Measurements from ENCODE around the gene EWSR1. TPM values are rescaled to one million over a fixed set of nuclear protein-coding genes. Genes with fewer than 3 reads are reported as not detected.

EWSR1 gene
- total and polyA plus RNA-seq, 9 donors, result 111 to 207 (median 177) TPM

GRCh38 chr22:29345932-29346331, 77.9 kb downstream of the EWSR1 start:
- Histone ChIP-seq H3K4me1 (ENCODE audit: control insufficient read depth, insufficient read depth, low read length) (peaks cover 42% of the 10 kb centered on the region), H3K4me3 (ENCODE audit: low read length) (no peak overlapping the region), H3K9me3 (replicated peaks; ENCODE audit: control insufficient read depth, low read depth, low read length) (no peaks in the 10 kb centered on the region), H3K36me3 (ENCODE audit: control insufficient read depth, insufficient read depth, low read length) (peaks cover 71% of the 10 kb centered on the region), H3K27ac (ENCODE audit: low read length) (no peak overlapping the region), H3K27me3 (ENCODE audit: control insufficient read depth, insufficient read depth, low read length) (no peaks in the 10 kb centered on the region)
- DNase-seq, result peak; percentile 59

- peak; percentile 62 for DNase-seq
- Histone ChIP-seq H3K9me3 (replicated peaks; ENCODE audit: control insufficient read depth, low read depth, low read length) (no peaks in the 10 kb centered on the region), H3K4me1 (ENCODE audit: control insufficient read depth, insufficient read depth, low read length) (peaks cover 42% of the 10 kb centered on the region), H3K27ac (ENCODE audit: low read length) (peak overlapping the region; percentile 55), H3K27me3 (ENCODE audit: control insufficient read depth, insufficient read depth, low read length) (no peaks in the 10 kb centered on the region), H3K36me3 (ENCODE audit: control insufficient read depth, insufficient read depth, low read length) (peaks cover 71% of the 10 kb centered on the region), H3K4me3 (ENCODE audit: low read length) (no peak overlapping the region)
- WGBS (ENCODE audit: insufficient coverage), result no CpG with 5 or more reads among the region's 4 CpGs
Observed at GRCh38 chr22:29346659-29347058, 78.6 kb downstream of the EWSR1 start.

- Histone ChIP-seq H3K36me3 (ENCODE audit: control insufficient read depth, insufficient read depth, low read length) (peaks cover 74% of the 10 kb centered on the region), H3K27me3 (ENCODE audit: control insufficient read depth, insufficient read depth, low read length) (no peaks in the 10 kb centered on the region), H3K27ac (ENCODE audit: low read length) (no peak overlapping the region), H3K9me3 (replicated peaks; ENCODE audit: control insufficient read depth, low read depth, low read length) (no peaks in the 10 kb centered on the region), H3K4me3 (ENCODE audit: low read length) (no peak overlapping the region), H3K4me1 (ENCODE audit: control insufficient read depth, insufficient read depth, low read length) (peaks cover 37% of the 10 kb centered on the region)
- no peak for DNase-seq
- WGBS (ENCODE audit: insufficient coverage), result 83% methylated on average over 2 of the region's 2 CpGs
Observed at GRCh38 chr22:29348041-29348440, 80.0 kb downstream of the EWSR1 start.

GRCh38 chr22:29348956-29349355, 80.9 kb downstream of the EWSR1 start:
- Histone ChIP-seq H3K27ac (ENCODE audit: low read length) (no peak overlapping the region), H3K4me3 (ENCODE audit: low read length) (no peak overlapping the region), H3K36me3 (ENCODE audit: control insufficient read depth, insufficient read depth, low read length) (peaks cover 82% of the 10 kb centered on the region), H3K9me3 (replicated peaks; ENCODE audit: control insufficient read depth, low read depth, low read length) (no peaks in the 10 kb centered on the region), H3K4me1 (ENCODE audit: control insufficient read depth, insufficient read depth, low read length) (peaks cover 37% of the 10 kb centered on the region), H3K27me3 (ENCODE audit: control insufficient read depth, insufficient read depth, low read length) (no peaks in the 10 kb centered on the region)
- WGBS (ENCODE audit: insufficient coverage), result 90% methylated on average over 6 of the region's 18 CpGs
- DNase-seq, result no peak

Other genes with a start within 250 kb of the EWSR1 start
- 2.1 TPM for gene C22orf31, start 206.4 kb upstream of the EWSR1 start, total RNA-seq
- gene C22orf31, start 206.4 kb upstream of the EWSR1 start, polyA plus RNA-seq (ENCODE audit: insufficient read depth in 1 of 8, insufficient read length in 8 of 8, low replicate concordance in 1 of 8), result 1 to 10 TPM; 1.1 to 3.0 (median 1.8) TPM
- gene KREMEN1, start 195.2 kb upstream of the EWSR1 start, total RNA-seq, result 44.9 TPM
- 10 to 100 TPM; 61.2 to 96.6 (median 86.9) TPM for gene KREMEN1, start 195.2 kb upstream of the EWSR1 start, polyA plus RNA-seq (ENCODE audit: insufficient read depth in 1 of 8, insufficient read length in 8 of 8, low replicate concordance in 1 of 8)
- gene EMID1, start 62.4 kb upstream of the EWSR1 start, total RNA-seq, result 5.7 TPM
- gene EMID1, start 62.4 kb upstream of the EWSR1 start, polyA plus RNA-seq (ENCODE audit: insufficient read depth in 1 of 8, insufficient read length in 8 of 8, low replicate concordance in 1 of 8), result 10 to 100 TPM in 1 of 8 donors, 1 to 10 TPM in 7; 5.2 to 20.4 (median 7.6) TPM
- 22.4 TPM for gene RHBDD3, start 287 bp upstream of the EWSR1 start, total RNA-seq
- gene RHBDD3, start 287 bp upstream of the EWSR1 start, polyA plus RNA-seq (ENCODE audit: insufficient read depth in 1 of 8, insufficient read length in 8 of 8, low replicate concordance in 1 of 8), result 10 to 100 TPM; 23.1 to 32.9 (median 28.6) TPM
- 2.7 TPM for gene GAS2L1, start 38.4 kb downstream of the EWSR1 start, total RNA-seq
- 10 to 100 TPM; 10.5 to 15.4 (median 13.4) TPM for gene GAS2L1, start 38.4 kb downstream of the EWSR1 start, polyA plus RNA-seq (ENCODE audit: insufficient read depth in 1 of 8, insufficient read length in 8 of 8, low replicate concordance in 1 of 8)
- 1.5 TPM for gene RASL10A, start 47.4 kb downstream of the EWSR1 start, total RNA-seq
- gene RASL10A, start 47.4 kb downstream of the EWSR1 start, polyA plus RNA-seq (ENCODE audit: insufficient read depth in 1 of 8, insufficient read length in 8 of 8, low replicate concordance in 1 of 8), result 1 to 10 TPM; 1.7 to 3.5 (median 2.4) TPM
- 19.9 TPM for gene AP1B1, start 120.3 kb downstream of the EWSR1 start, total RNA-seq
- 10 to 100 TPM; 22.5 to 33.6 (median 28.1) TPM for gene AP1B1, start 120.3 kb downstream of the EWSR1 start, polyA plus RNA-seq (ENCODE audit: insufficient read depth in 1 of 8, insufficient read length in 8 of 8, low replicate concordance in 1 of 8)
- gene RFPL1, start 170.3 kb downstream of the EWSR1 start, total RNA-seq, result not detected
- under 1 TPM in 3 of 8 donors, not detected in 5; 0.24 to 0.48 (median 0.33) TPM for gene RFPL1, start 170.3 kb downstream of the EWSR1 start, polyA plus RNA-seq (ENCODE audit: insufficient read depth in 1 of 8, insufficient read length in 8 of 8, low replicate concordance in 1 of 8)
- 0.58 TPM for gene NEFH, start 211.9 kb downstream of the EWSR1 start, total RNA-seq
- gene NEFH, start 211.9 kb downstream of the EWSR1 start, polyA plus RNA-seq (ENCODE audit: insufficient read depth in 1 of 8, insufficient read length in 8 of 8, low replicate concordance in 1 of 8), result 1 to 10 TPM in 7 of 8 donors, under 1 TPM in 1; 0.14 to 5.1 (median 3.2) TPM

Measured in muscle of leg (tissue), 11 donors.